ENCODE measurements around the gene AVEN.
A peak's percentile ranks its signal among the peaks of the same experiment; 100 is the strongest.

AVEN gene

GRCh38 chr15:34076785-34077184 is 37.8 kb upstream of the AVEN start:
- H3K4me3 ChIP-seq (ENCODE audit: low read depth, low read length): no peak overlapping the region
- no peak overlapping the region for H3K27ac ChIP-seq
- DNase-seq: no peak
- H3K36me3 ChIP-seq: no peaks in the 10 kb centered on the region
- TF ChIP-seq, protein P1, sequence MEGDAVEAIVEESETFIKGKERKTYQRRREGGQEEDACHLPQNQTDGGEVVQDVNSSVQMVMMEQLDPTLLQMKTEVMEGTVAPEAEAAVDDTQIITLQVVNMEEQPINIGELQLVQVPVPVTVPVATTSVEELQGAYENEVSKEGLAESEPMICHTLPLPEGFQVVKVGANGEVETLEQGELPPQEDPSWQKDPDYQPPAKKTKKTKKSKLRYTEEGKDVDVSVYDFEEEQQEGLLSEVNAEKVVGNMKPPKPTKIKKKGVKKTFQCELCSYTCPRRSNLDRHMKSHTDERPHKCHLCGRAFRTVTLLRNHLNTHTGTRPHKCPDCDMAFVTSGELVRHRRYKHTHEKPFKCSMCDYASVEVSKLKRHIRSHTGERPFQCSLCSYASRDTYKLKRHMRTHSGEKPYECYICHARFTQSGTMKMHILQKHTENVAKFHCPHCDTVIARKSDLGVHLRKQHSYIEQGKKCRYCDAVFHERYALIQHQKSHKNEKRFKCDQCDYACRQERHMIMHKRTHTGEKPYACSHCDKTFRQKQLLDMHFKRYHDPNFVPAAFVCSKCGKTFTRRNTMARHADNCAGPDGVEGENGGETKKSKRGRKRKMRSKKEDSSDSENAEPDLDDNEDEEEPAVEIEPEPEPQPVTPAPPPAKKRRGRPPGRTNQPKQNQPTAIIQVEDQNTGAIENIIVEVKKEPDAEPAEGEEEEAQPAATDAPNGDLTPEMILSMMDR (IDR thresholded peaks at IDR 0.05; ENCODE audit: low read depth, low read length): no peak
- H3K9me3 ChIP-seq (ENCODE audit: severe bottlenecking): no peaks in the 10 kb centered on the region
- no peaks in the 10 kb centered on the region for H3K27me3 ChIP-seq (ENCODE audit: insufficient read depth, low read depth, severe bottlenecking)

GRCh38 chr15:34070003-34070402 is 31.0 kb upstream of the AVEN start:
- Histone ChIP-seq H3K9me3 (ENCODE audit: severe bottlenecking) (no peaks in the 10 kb centered on the region), H3K27ac (no peak overlapping the region), H3K4me3 (ENCODE audit: low read depth, low read length) (no peak overlapping the region), H3K36me3 (no peaks in the 10 kb centered on the region), H3K27me3 (ENCODE audit: insufficient read depth, low read depth, severe bottlenecking) (no peaks in the 10 kb centered on the region)
- TF ChIP-seq, protein P1 (IDR thresholded peaks at IDR 0.05; ENCODE audit: low read depth, low read length): no peak
- peak; percentile 30 for DNase-seq

GRCh38 chr15:34065941-34066340 is 26.9 kb upstream of the AVEN start:
- TF ChIP-seq, protein P1 (IDR thresholded peaks at IDR 0.05; ENCODE audit: low read depth, low read length): no peak
- H3K36me3 ChIP-seq: no peaks in the 10 kb centered on the region
- H3K9me3 ChIP-seq (ENCODE audit: severe bottlenecking): no peaks in the 10 kb centered on the region
- no peak overlapping the region for H3K4me3 ChIP-seq (ENCODE audit: low read depth, low read length)
- H3K27me3 ChIP-seq (ENCODE audit: insufficient read depth, low read depth, severe bottlenecking): no peaks in the 10 kb centered on the region
- no peak overlapping the region for H3K27ac ChIP-seq
- DNase-seq: no peak

DNA sequence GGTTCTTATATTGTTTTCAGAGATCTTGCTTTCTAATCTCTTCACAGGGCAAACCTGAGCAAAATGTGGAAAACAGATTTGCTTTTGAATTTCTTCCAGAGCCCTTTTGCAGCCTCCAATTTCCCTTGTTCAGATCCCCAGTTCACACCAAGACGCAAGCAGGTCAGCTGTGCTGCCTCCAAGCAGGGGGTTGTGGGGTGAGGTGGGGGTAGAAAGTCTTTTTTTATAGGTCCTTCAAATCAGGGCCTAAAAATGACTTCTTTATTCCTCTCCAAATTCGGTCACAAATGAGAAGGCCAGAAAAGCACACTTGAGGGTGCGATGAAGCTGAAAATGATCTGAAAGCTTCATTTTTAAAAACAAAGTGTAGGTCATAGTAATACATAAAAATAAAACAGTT is 26.3 kb upstream of the AVEN start:
- no peak for DNase-seq
- no peak overlapping the region for H3K27ac ChIP-seq
- TF ChIP-seq, protein P1 (IDR thresholded peaks at IDR 0.05; ENCODE audit: low read depth, low read length): no peak

GRCh38 chr15:34064438-34064837 is 25.4 kb upstream of the AVEN start:
- TF ChIP-seq, protein P1 (IDR thresholded peaks at IDR 0.05; ENCODE audit: low read depth, low read length): no peak
- H3K27ac ChIP-seq: no peak overlapping the region
- H3K27me3 ChIP-seq (ENCODE audit: insufficient read depth, low read depth, severe bottlenecking): no peaks in the 10 kb centered on the region
- no peak overlapping the region for H3K4me3 ChIP-seq (ENCODE audit: low read depth, low read length)
- no peaks in the 10 kb centered on the region for H3K9me3 ChIP-seq (ENCODE audit: severe bottlenecking)
- no peak for DNase-seq
- no peaks in the 10 kb centered on the region for H3K36me3 ChIP-seq

More for the DNA sequence above, 26.3 kb upstream of the AVEN start:
- Histone ChIP-seq H3K9me3 (ENCODE audit: severe bottlenecking) (no peaks in the 10 kb centered on the region), H3K4me3 (ENCODE audit: low read depth, low read length) (no peak overlapping the region), H3K27me3 (ENCODE audit: insufficient read depth, low read depth, severe bottlenecking) (no peaks in the 10 kb centered on the region), H3K36me3 (no peaks in the 10 kb centered on the region)

GRCh38 chr15:34059946-34060345 is 20.9 kb upstream of the AVEN start:
- no peak overlapping the region for H3K4me3 ChIP-seq (ENCODE audit: low read depth, low read length)
- TF ChIP-seq, protein P1 (IDR thresholded peaks at IDR 0.05; ENCODE audit: low read depth, low read length): no peak
- H3K36me3 ChIP-seq: no peaks in the 10 kb centered on the region
- H3K27ac ChIP-seq: no peak overlapping the region
- no peaks in the 10 kb centered on the region for H3K27me3 ChIP-seq (ENCODE audit: insufficient read depth, low read depth, severe bottlenecking)
- no peaks in the 10 kb centered on the region for H3K9me3 ChIP-seq (ENCODE audit: severe bottlenecking)
- no peak for DNase-seq

Data from WERI-Rb-1 (cell line).